A204.1 (cell line): ENCODE results near the gene PLIN1.
"Not testable (repeated sequence)": the region's sequence is repeated elsewhere in the genome, so short reads cannot be mapped to it uniquely, and the experiment has no call there.

Experiments used
- FAIRE-seq: peaks from 2 replicates; lab custom pipeline; 2012; peaks lifted over from hg19 to GRCh38; lab: Jason Lieb, UNC

PLIN1 gene

DNA sequence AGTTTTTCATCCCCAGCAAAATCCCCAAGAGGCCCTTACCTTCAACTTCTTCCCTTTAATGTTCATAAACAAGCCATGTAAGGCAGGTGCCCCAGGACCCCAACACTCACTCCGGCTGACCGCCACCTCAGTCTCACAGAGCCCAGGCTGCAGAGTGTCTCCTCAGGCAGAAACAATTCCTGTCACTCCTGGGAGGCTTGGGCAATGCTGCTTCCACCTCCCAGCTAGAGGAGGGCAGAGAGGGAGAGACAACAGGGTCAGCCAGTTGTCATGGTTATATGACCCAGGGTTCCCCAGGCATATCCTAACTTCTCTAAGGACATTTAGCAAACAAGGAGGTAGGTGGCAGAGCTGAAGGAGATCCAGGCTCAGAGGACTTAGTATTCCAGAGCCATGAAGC lies at the start of gene PLIN1:
Gene PLIN1, minus strand, starts transcription at position 156 of the 400 bp plus-strand sequence. CDS start 1,878 bp downstream, outside the sequence.
- no peak for FAIRE-seq

GRCh38 chr15:89728254-89728653 lies 49.1 kb upstream of the PLIN1 start:
- FAIRE-seq: no peak

DNA sequence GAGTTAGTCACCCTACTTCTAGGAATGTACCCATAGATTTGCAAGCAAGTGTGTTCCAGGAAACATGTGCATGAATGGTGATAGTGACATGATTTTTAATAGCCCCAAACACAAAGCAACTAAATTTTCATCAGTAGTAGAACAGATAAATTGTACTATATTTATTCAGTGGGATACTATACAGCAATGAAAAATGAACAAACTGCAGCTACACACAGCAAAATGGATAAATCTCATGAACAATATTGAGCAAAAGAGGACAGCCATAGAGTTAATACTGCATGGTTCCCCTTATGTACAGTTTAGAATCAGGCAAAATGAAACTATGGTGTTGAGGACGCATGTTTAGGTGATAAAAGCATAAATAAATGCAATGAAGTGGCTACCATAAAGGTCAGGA lies 45.9 kb upstream of the PLIN1 start:
- no peak for FAIRE-seq

DNA sequence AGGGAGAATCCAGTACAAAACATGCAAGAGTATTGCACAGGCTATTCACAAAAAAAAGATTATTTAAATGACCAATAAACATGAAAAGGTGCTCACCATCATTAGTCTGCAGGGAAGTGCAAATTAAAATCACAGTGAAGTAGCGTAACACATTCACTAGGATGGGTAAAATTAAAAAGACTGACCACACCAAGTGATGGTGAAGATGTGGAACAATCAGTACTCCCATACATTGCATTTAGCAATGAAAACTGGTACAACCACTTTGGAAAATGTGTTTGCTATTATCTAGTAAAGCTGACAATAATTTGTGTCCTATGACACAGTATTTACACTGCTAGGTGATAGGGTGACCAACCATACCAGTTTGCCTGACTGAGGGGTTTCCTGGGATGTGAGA lies 45.5 kb upstream of the PLIN1 start:
- FAIRE-seq: no peak

- no peak for FAIRE-seq
These were observed 43.9 kb upstream of the PLIN1 start for GRCh38 chr15:89723031-89723430.

DNA sequence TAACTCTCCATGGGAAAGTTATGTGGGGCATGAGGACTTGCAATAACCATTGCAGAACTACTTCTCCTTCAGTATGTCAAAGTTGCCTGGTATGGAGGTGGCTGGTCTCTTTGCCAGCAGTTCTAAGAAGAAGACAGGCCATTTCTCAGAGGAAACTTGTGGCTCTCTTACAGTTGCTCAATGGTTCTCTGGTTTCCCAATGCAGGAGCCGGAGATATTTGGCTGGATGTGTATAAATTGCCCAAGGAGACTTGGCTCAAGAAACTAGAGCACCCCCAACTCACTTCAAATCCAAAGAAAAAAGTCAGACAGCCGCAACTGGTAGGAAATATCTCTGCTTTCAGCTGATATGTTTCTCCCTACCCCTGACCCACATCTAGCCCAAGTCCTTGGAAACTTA lies 35.6 kb upstream of the PLIN1 start:
- no peak for FAIRE-seq

- no peak for FAIRE-seq
These were observed 28.4 kb upstream of the PLIN1 start for GRCh38 chr15:89707577-89707976.

- FAIRE-seq: no peak
These were observed 25.2 kb upstream of the PLIN1 start for GRCh38 chr15:89704411-89704810.

GRCh38 chr15:89695198-89695597 lies 16.0 kb upstream of the PLIN1 start:
- FAIRE-seq: no peak

DNA sequence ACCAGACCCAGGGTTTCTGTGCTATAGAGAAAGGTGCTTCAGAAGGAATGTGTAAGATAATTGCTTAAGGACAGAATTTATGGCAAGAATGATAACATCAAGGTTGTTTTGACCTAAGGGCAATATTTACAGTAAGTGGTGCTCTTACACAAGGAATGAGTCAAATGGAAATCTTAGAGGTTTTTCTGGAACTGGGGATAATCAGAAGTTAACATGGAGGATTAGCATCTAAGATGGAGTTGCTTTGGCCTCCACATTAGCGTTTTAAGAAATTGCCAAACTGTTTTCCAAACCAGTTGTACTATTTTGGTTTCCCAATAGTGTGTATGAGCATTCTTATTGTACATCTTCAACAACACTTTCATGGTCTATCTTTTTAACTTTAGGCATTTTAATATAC lies 14.5 kb upstream of the PLIN1 start:
- FAIRE-seq: no peak

DNA sequence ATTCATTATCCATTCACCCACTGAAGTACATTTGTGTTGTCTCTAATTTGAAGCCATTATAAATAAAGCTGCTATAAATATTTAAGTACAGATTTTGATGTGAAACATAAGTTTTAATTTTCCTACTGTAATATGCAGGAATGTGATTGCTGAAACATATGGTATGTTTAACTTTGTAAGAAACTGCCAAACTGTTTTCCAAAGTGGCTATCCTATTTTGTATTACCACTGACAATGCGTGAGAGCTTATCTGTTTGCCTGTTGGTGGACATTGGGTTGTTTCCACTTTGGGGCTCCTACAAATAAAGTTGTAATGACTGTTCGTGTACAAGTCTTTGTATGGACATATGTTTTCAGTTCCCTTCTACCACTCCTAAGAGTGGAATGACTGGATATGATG lies 13.9 kb upstream of the PLIN1 start:
- no peak for FAIRE-seq

GRCh38 chr15:89690276-89691218 lies 11.4 kb upstream of the PLIN1 start, which contains the start of the genes PEX11A and WDR93:
Gene PEX11A, minus strand, starts transcription at chr15:89690754. Its CDS starts 122 bp downstream, at chr15:89690632.
Gene WDR93, plus strand, starts transcription at chr15:89690811. Its CDS starts 10,936 bp downstream, at chr15:89701747.
- FAIRE-seq: no peak

DNA sequence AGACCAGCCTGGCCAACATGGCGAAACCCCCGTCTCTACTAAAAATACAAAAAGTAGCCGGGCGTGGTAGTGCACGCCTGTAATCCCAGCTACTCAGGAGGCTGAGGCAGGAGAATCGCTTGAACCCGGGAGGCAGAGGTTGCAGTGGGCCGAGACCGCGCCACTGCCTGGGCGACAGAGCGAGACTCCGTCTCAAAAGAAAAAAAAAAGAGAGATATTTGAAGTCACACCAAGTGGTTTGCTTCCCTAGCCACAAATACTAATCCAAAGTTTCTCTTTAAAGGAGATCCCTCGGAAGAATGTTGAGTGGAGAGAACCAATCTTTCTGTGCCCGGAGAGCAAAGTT lies 10.7 kb upstream of the PLIN1 start:
- not testable (repeated sequence) for FAIRE-seq

- FAIRE-seq: no peak
These were observed 7.4 kb upstream of the PLIN1 start for GRCh38 chr15:89686522-89686921.

- FAIRE-seq: no peak
These were observed 6.8 kb upstream of the PLIN1 start for GRCh38 chr15:89685995-89686394.

- FAIRE-seq: no peak
These were observed 2.0 kb upstream of the PLIN1 start for GRCh38 chr15:89681146-89681545.

DNA sequence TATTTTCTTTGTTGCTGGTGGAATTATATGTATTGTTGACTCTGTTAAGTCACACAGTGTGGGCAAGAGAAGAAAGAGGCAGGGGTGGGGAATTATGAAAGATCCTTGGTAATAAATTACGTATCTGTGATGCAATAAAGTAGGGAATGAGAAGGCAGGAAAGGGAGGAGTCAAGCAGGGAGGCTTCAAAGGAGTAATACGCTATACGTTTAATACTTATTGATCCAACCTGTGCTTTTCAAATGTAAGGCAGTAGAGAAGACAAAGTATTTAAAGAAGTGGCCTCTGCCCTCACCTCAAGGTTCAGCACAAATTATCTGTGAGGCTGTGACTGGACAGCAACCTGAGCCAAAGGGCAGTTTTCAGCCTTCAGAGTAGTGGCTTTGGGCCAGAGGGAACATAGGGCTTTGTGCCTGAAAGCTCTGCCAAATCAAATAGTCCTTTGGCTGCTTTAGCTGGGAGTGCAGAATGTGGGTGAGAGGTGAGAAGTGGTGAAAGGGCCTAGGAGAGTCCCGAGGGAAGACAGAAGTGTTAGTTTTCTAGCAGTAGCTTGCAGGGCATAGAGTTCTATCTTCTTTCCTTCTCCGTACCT lies 1.2 kb upstream of the PLIN1 start:
- no peak for FAIRE-seq

DNA sequence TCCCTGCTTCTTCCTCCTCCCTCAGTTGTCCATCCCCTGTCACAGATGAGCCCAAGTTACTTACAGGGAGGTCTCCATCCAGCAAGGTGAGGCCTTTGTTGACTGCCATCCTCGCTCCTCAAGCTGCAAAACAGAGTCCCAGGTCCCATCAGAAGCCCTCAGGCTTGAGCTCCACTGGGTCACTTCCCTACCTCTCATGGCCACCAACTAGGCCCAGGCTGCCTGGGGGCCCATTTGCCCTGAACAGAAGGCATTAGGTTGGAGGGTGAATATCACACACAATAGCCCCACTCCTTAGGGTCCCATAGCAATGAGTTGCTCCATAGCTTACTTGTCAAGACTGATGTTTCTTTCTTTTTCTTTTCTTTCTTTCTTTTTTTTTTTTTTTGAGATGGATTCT lies 1.8 kb downstream of the PLIN1 start:
- FAIRE-seq: no peak

- no peak for FAIRE-seq
These were observed 3.6 kb downstream of the PLIN1 start for GRCh38 chr15:89675606-89676005.

DNA sequence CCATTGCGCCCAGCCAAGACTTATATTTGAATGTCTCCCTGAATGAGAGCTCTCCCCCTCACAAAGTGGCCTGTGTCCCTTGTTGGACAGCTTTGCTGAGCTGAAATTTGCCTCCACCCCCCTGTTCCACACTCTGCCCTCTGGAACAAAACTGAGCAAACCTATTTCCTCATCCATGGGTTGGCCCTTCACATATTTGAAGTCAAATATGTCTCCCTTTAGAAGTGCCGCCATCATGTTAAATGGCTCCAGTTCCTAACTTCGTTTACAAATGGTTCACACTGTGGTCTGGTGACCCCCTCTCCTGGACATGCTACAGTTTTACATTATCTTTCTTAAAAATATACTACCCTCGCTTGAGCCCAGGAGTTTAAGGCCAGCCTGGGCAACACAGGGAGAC lies 4.6 kb downstream of the PLIN1 start:
- FAIRE-seq: no peak

GRCh38 chr15:89673165-89673512 lies 6.0 kb downstream of the PLIN1 start:
- FAIRE-seq: no peak

GRCh38 chr15:89672221-89673164 lies 6.7 kb downstream of the PLIN1 start:
- no peak for FAIRE-seq

- FAIRE-seq: no peak
These were observed 7.5 kb downstream of the PLIN1 start for GRCh38 chr15:89671687-89672086.
